ENCODE measurements around the gene ZNF883. TPM values are rescaled to one million over a fixed set of nuclear protein-coding genes. Genes with fewer than 3 reads are reported as not detected.

Gene ZNF883
- total RNA-seq, 2 donors from 2014 or later, result 0.71 to 0.76 TPM

Other genes starting within 250 kb of the ZNF883 start
- not detected for gene SLC46A2, start 121.3 kb downstream of the ZNF883 start, total RNA-seq
- 1 to 10 TPM; 1.6 to 3.2 TPM for gene ZFP37, start 44.5 kb upstream of the ZNF883 start, total RNA-seq
- gene SLC31A2, start 138.8 kb upstream of the ZNF883 start, total RNA-seq, result 10 to 100 TPM in 1 of 2 donors, 1 to 10 TPM in 1; 4.7 to 10.9 TPM
- gene FKBP15, start 209.1 kb upstream of the ZNF883 start, total RNA-seq, result 10 to 100 TPM; 41.2 to 41.5 TPM
- gene SLC31A1, start 209.4 kb upstream of the ZNF883 start, total RNA-seq, result 10 to 100 TPM; 13.1 to 17.3 TPM